Caco-2 (cell line): Measurements from ENCODE around the gene KCNH5. TPM values are rescaled to one million over a fixed set of nuclear protein-coding genes. Genes with fewer than 3 reads are reported as not detected.

Source experiments
- BruUV-seq: library from RNA; stranded (reverse); fragments of 400-500 nt; replicated peaks from 2 replicates; lab custom pipeline; 2021; lab: Mats Ljungman, UMichigan
- CTCF ChIA-PET: fragments of 300-600 bp; sonication (Branson Sonifier 250); formaldehyde crosslinking; loops from one replicate; lab custom pipeline; 2022; ENCODE audit warnings: antibody characterized with exemption; lab: Charles Lee
- POLR2A ChIA-PET: fragments of 300-600 bp; sonication (Branson Sonifier 250); formaldehyde crosslinking; loops from one replicate; lab custom pipeline; 2022; ENCODE audit warnings: antibody characterized with exemption; lab: Charles Lee
- DNase-seq, 2 experiments: peaks; one replicate each; pipeline versions ENCODE4 v3.0.0 to v3.0.0-alpha.2; 2020 to 2022
- H3K27me3 ChIP-seq: replicated peaks from 2 replicates; pipeline ENCODE4 v1.6.0; 2011; ENCODE audit warnings: low read length; ENCODE audit not compliant: control insufficient read depth, insufficient read depth
- H3K36me3 ChIP-seq: 2 replicates; pipeline ENCODE4 v1.5.1; 2011; ENCODE audit warnings: low read length; ENCODE audit not compliant: control insufficient read depth, insufficient read depth
- H3K4me1 ChIP-seq: fragments of 250-450 bp; sonication (Bioruptor Pico); 2 replicates; pipeline ENCODE4 v1.5.1; 2020; ENCODE audit warnings: mild to moderate bottlenecking
- H3K4me3 ChIP-seq: 2 replicates; pipeline ENCODE4 v1.5.1; 2011; ENCODE audit warnings: low read depth, mild to moderate bottlenecking, control low read depth, low read length
- H3K9me3 ChIP-seq: fragments of 250-450 bp; sonication (Bioruptor Pico); 2 replicates; pipeline ENCODE4 v1.5.1; 2020; ENCODE audit warnings: mild to moderate bottlenecking, moderate library complexity
- H3K27ac Mint-ChIP-seq: one replicate; pipeline ENCODE4 v1.8.0; 2022; ENCODE audit warnings: mixed read lengths; ENCODE audit not compliant: unreplicated experiment
- H3K27me3 Mint-ChIP-seq: one replicate; pipeline ENCODE4 v1.8.0; 2022; ENCODE audit warnings: mixed read lengths; ENCODE audit not compliant: insufficient read depth, unreplicated experiment
- H3K36me3 Mint-ChIP-seq: one replicate; pipeline ENCODE4 v1.8.0; 2022; ENCODE audit warnings: mild to moderate bottlenecking, mixed read lengths; ENCODE audit not compliant: insufficient read depth, unreplicated experiment
- H3K4me1 Mint-ChIP-seq: one replicate; pipeline ENCODE4 v1.8.0; 2022; ENCODE audit warnings: low read depth, mixed read lengths; ENCODE audit not compliant: unreplicated experiment
- H3K4me3 Mint-ChIP-seq: one replicate; pipeline ENCODE4 v1.8.0; 2022; ENCODE audit warnings: mild to moderate bottlenecking, moderate library complexity, mixed read lengths; ENCODE audit not compliant: unreplicated experiment
- H3K9me3 Mint-ChIP-seq: one replicate; pipeline ENCODE4 v1.8.0; 2022; ENCODE audit warnings: mixed read lengths; ENCODE audit not compliant: unreplicated experiment
- intact Hi-C: fragments of 100-400 bp; cut with micrococcal nuclease; formaldehyde crosslinking; loops from one replicate; pipeline ENCODE4 v1.10.0; 2022; ENCODE audit not compliant: unreplicated experiment
- total RNA-seq: library from RNA; stranded (reverse); gene quantifications from 2 replicates; pipeline ENCODE4 v1.2.3, GENCODE V29; 2022
- TF ChIP-seq, protein P1 (sequence below), 2 experiments: fragments of 200-600 bp in 1 of 2; IDR thresholded peaks; 1 replicate in 1 of 2; 2 replicates in 1 of 2; pipeline versions ENCODE4 v1.5.1 to v1.8.0; 2011 to 2022; ENCODE audit warnings: antibody characterized with exemption in 1 of 2, control low read depth in 1 of 2, inconsistent platforms in 1 of 2, low read depth in 1 of 2, low read length in 1 of 2, mild to moderate bottlenecking in 1 of 2, moderate library complexity in 1 of 2; ENCODE audit not compliant: insufficient read depth in 1 of 2, severe bottlenecking in 1 of 2, unreplicated experiment in 1 of 2

KCNH5 gene
- total RNA-seq, 1 experiment from 2014 or later, result not detected

DNA sequence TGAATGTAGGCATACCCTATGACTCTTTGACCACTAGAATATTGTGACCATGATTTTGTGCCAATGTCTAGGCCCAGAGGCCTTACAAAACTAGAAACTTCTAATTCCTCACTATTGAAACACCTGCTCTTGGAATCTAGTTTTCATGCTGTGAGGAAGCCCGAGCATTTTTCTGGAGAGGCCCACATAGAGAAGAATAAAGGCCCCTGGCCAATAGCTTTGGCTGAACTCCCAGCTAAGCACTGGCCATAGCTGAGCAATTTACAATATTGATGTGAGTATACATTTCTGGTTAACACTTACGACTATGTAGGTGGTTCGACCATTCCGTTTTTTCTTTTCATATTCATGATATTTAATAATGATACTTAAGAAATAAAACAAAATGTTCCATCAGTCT is 190.3 kb downstream of the KCNH5 start:
- DNase-seq, result no peak
- Histone ChIP-seq H3K9me3 (no peaks in the 10 kb centered on the region), H3K4me3 (no peak overlapping the region), H3K36me3 (no peaks in the 10 kb centered on the region), H3K4me1 (no peaks in the 10 kb centered on the region), H3K27me3 (no peaks in the 10 kb centered on the region)
- Mint-ChIP-seq H3K9me3 (peaks cover 10% of the 10 kb centered on the region), H3K27ac (no peak overlapping the region), H3K36me3 (no peaks in the 10 kb centered on the region), H3K27me3 (no peaks in the 10 kb centered on the region), H3K4me1 (no peaks in the 10 kb centered on the region), H3K4me3 (no peak overlapping the region)
- intact Hi-C loops, result no loop called here
- BruUV-seq, result no TSS peak
- ChIA-PET CTCF (no interaction called here), POLR2A (no interaction called here)
- TF ChIP-seq, protein P1, sequence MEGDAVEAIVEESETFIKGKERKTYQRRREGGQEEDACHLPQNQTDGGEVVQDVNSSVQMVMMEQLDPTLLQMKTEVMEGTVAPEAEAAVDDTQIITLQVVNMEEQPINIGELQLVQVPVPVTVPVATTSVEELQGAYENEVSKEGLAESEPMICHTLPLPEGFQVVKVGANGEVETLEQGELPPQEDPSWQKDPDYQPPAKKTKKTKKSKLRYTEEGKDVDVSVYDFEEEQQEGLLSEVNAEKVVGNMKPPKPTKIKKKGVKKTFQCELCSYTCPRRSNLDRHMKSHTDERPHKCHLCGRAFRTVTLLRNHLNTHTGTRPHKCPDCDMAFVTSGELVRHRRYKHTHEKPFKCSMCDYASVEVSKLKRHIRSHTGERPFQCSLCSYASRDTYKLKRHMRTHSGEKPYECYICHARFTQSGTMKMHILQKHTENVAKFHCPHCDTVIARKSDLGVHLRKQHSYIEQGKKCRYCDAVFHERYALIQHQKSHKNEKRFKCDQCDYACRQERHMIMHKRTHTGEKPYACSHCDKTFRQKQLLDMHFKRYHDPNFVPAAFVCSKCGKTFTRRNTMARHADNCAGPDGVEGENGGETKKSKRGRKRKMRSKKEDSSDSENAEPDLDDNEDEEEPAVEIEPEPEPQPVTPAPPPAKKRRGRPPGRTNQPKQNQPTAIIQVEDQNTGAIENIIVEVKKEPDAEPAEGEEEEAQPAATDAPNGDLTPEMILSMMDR (IDR thresholded peaks at IDR 0.05; ENCODE audit: insufficient read depth in 1 of 2, low read depth in 1 of 2, low read length in 1 of 2, severe bottlenecking in 1 of 2, unreplicated experiment in 1 of 2), result no peak

- H3K4me1 ChIP-seq, result no peaks in the 10 kb centered on the region
- Mint-ChIP-seq H3K4me1 (no peaks in the 10 kb centered on the region), H3K27me3 (peaks cover 3% of the 10 kb centered on the region), H3K27ac (no peak overlapping the region), H3K9me3 (no peaks in the 10 kb centered on the region), H3K36me3 (no peaks in the 10 kb centered on the region), H3K4me3 (no peak overlapping the region)
- H3K36me3 ChIP-seq, result no peaks in the 10 kb centered on the region
- no peak overlapping the region for H3K4me3 ChIP-seq
- H3K9me3 ChIP-seq, result no peaks in the 10 kb centered on the region
- ChIA-PET POLR2A (no interaction called here), CTCF (no interaction called here)
- no peak for DNase-seq
- BruUV-seq, result no TSS peak
- intact Hi-C loops, result no loop called here
- no peaks in the 10 kb centered on the region for H3K27me3 ChIP-seq
- TF ChIP-seq, protein P1 (IDR thresholded peaks at IDR 0.05; ENCODE audit: insufficient read depth in 1 of 2, low read depth in 1 of 2, low read length in 1 of 2, severe bottlenecking in 1 of 2, unreplicated experiment in 1 of 2), result no peak
These were observed 198.1 kb downstream of the KCNH5 start for GRCh38 chr14:62847168-62847567.

DNA sequence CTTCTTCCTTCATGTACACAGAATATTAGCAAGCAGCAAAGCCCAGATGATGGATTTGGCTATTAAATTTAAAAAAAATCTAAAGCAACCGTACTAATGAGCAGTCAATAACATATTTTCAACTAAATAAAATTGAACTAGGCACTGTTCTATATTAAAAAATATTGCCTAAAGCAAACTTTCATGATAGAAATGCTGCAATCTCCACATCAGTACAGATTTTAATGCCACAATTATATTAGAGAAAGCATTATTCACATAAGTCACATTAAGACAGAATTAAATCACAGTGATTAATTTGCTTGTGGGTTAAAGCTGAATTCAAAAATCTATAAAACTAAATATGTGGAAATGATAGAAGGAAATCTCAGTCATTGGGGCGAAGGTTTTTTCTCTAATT is 200.7 kb downstream of the KCNH5 start:
- Mint-ChIP-seq H3K36me3 (no peaks in the 10 kb centered on the region), H3K4me3 (no peak overlapping the region), H3K9me3 (no peaks in the 10 kb centered on the region), H3K27me3 (peaks cover 3% of the 10 kb centered on the region), H3K4me1 (no peaks in the 10 kb centered on the region), H3K27ac (no peak overlapping the region)
- CTCF ChIA-PET, result no interaction called here
- intact Hi-C loops, result no loop called here
- Histone ChIP-seq H3K36me3 (no peaks in the 10 kb centered on the region), H3K27me3 (no peaks in the 10 kb centered on the region), H3K4me3 (no peak overlapping the region), H3K9me3 (no peaks in the 10 kb centered on the region), H3K4me1 (no peaks in the 10 kb centered on the region)
- TF ChIP-seq, protein P1 (IDR thresholded peaks at IDR 0.05; ENCODE audit: insufficient read depth in 1 of 2, low read depth in 1 of 2, low read length in 1 of 2, severe bottlenecking in 1 of 2, unreplicated experiment in 1 of 2), result no peak
- POLR2A ChIA-PET, result no interaction called here
- DNase-seq, result no peak
- BruUV-seq, result no TSS peak
